ENCODE results near the gene GOLGA8A.

DNA sequence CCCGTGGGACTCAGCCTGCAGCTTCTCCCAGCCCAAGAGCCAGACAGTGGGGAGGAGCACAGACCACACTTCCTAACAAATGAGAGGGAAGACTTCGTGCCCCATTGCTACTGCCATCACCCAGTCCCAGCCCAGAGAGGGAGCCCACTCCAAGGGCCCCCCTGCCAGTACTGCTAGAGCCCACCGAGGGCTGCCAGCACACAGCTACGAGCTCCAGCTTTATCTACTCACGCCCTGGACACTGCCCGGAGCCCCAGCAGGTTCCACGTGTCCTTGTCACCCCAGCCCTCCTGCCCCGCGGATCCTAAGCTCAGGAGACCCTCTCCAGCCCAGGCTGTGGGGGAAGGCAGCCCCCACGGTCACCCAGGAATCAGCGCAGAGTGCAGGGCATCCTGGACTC is 1.9 kb downstream of the GOLGA8A start:
- TF ChIP-seq EGR1 (IDR thresholded peaks at IDR 0.05; ENCODE audit: low read depth) (no peak), POLR2AphosphoS5 (IDR thresholded peaks at IDR 0.05; ENCODE audit: low read depth, low read length) (no peak), ELF1 (IDR thresholded peaks at IDR 0.05; ENCODE audit: borderline replicate concordance, low read depth) (no peak)
- TF ChIP-seq, protein P1, sequence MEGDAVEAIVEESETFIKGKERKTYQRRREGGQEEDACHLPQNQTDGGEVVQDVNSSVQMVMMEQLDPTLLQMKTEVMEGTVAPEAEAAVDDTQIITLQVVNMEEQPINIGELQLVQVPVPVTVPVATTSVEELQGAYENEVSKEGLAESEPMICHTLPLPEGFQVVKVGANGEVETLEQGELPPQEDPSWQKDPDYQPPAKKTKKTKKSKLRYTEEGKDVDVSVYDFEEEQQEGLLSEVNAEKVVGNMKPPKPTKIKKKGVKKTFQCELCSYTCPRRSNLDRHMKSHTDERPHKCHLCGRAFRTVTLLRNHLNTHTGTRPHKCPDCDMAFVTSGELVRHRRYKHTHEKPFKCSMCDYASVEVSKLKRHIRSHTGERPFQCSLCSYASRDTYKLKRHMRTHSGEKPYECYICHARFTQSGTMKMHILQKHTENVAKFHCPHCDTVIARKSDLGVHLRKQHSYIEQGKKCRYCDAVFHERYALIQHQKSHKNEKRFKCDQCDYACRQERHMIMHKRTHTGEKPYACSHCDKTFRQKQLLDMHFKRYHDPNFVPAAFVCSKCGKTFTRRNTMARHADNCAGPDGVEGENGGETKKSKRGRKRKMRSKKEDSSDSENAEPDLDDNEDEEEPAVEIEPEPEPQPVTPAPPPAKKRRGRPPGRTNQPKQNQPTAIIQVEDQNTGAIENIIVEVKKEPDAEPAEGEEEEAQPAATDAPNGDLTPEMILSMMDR (IDR thresholded peaks at IDR 0.05 in 2 of 3, conservative IDR thresholded peaks at IDR 0.05 in 1 of 3; ENCODE audit: borderline replicate concordance in 1 of 3, insufficient read depth in 1 of 3, low read depth in 2 of 3, low read length in 2 of 3): no peak
- TF ChIP-seq, protein P2, sequence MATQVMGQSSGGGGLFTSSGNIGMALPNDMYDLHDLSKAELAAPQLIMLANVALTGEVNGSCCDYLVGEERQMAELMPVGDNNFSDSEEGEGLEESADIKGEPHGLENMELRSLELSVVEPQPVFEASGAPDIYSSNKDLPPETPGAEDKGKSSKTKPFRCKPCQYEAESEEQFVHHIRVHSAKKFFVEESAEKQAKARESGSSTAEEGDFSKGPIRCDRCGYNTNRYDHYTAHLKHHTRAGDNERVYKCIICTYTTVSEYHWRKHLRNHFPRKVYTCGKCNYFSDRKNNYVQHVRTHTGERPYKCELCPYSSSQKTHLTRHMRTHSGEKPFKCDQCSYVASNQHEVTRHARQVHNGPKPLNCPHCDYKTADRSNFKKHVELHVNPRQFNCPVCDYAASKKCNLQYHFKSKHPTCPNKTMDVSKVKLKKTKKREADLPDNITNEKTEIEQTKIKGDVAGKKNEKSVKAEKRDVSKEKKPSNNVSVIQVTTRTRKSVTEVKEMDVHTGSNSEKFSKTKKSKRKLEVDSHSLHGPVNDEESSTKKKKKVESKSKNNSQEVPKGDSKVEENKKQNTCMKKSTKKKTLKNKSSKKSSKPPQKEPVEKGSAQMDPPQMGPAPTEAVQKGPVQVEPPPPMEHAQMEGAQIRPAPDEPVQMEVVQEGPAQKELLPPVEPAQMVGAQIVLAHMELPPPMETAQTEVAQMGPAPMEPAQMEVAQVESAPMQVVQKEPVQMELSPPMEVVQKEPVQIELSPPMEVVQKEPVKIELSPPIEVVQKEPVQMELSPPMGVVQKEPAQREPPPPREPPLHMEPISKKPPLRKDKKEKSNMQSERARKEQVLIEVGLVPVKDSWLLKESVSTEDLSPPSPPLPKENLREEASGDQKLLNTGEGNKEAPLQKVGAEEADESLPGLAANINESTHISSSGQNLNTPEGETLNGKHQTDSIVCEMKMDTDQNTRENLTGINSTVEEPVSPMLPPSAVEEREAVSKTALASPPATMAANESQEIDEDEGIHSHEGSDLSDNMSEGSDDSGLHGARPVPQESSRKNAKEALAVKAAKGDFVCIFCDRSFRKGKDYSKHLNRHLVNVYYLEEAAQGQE (IDR thresholded peaks at IDR 0.05; ENCODE audit: low read depth): no peak
